Activated CD4-positive, alpha-beta memory T cell treated with anti-CD3 and anti-CD28 coated beads for 36 hours (primary cell): ENCODE data around the gene STXBP2. TPM values are rescaled to one million over a fixed set of nuclear protein-coding genes. Genes with fewer than 3 reads are reported as not detected.
"Not testable (repeated sequence)": the region's sequence is repeated elsewhere in the genome, so short reads cannot be mapped to it uniquely, and the experiment has no call there.

Source experiments
- CTCF ChIA-PET: fragments of 350-600 bp; sonication (Branson Sonifier 250); formaldehyde crosslinking; loops from one replicate; lab custom pipeline; 2021; ENCODE audit warnings: antibody characterized with exemption, inconsistent platforms; lab: Charles Lee
- POLR2A ChIA-PET: fragments of 350-600 bp; sonication (Branson Sonifier 250); formaldehyde crosslinking; loops from one replicate; lab custom pipeline; 2021; ENCODE audit warnings: antibody characterized with exemption; lab: Charles Lee
- DNase-seq: peaks from one replicate; pipeline ENCODE4 v3.0.0-alpha.2; 2020
- H3K27ac Mint-ChIP-seq: one replicate; pipeline ENCODE4 v1.8.0; 2021; ENCODE audit warnings: mixed read lengths
- H3K27me3 Mint-ChIP-seq: one replicate; pipeline ENCODE4 v1.8.0; 2021; ENCODE audit warnings: mixed read lengths
- H3K36me3 Mint-ChIP-seq: one replicate; pipeline ENCODE4 v1.8.0; 2021; ENCODE audit warnings: mixed read lengths
- H3K4me1 Mint-ChIP-seq: one replicate; pipeline ENCODE4 v1.8.0; 2021; ENCODE audit warnings: low read depth, mixed read lengths
- H3K4me3 Mint-ChIP-seq: one replicate; pipeline ENCODE4 v1.8.0; 2021; ENCODE audit warnings: mild to moderate bottlenecking, mixed read lengths
- H3K9me3 Mint-ChIP-seq: one replicate; pipeline ENCODE4 v1.8.0; 2021; ENCODE audit warnings: mixed read lengths
- intact Hi-C: fragments of 100-400 bp; cut with micrococcal nuclease; formaldehyde crosslinking; loops from one replicate; pipeline ENCODE4 v1.15.1; 2023
- total RNA-seq, 2 experiments: library from RNA; stranded (reverse); gene quantifications; one replicate each; pipeline ENCODE4 v1.2.3, GENCODE V29; 2021

The STXBP2 gene
- total RNA-seq, 2 experiments from 2014 or later, result 109 to 111 TPM

DNA sequence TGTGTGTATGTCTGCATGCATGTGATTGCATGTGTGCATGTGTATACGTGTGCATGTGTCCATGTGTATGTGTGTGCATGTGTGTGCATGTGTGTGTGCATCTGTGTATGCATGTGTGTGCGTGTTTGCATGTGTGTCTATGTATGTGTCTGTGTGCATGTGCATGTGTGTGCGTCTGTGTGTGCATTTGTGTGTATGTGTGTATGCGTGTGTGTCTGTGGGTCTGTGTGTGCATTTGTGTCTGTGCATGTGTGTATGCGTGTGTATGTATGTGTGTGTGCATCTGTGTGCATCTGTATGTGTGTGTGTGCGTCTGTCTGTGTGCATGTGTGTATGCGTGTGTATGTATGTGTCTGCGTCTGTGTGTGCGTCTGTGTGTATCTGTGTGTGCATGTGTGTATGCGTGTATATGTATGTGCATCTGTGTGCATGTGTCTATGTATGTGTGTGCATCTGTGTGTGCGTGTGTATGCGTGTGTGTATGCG, 3.0 kb downstream of the STXBP2 start:
- H3K4me3 Mint-ChIP-seq, result no peak overlapping the region
- ChIA-PET POLR2A (no interaction called here), CTCF (no interaction called here)
- H3K9me3 Mint-ChIP-seq, result peaks cover 4% of the 10 kb centered on the region
- H3K36me3 Mint-ChIP-seq, result peaks cover 12% of the 10 kb centered on the region
- no peaks in the 10 kb centered on the region for H3K27me3 Mint-ChIP-seq
- peaks cover 29% of the 10 kb centered on the region for H3K4me1 Mint-ChIP-seq
- intact Hi-C loops, result loop anchor here (5.0 kb wide), 2 partner anchors 42 to 282 kb away; partner anchors contain the start of genes SNAPC2 and TRAPPC5
- no peak overlapping the region for H3K27ac Mint-ChIP-seq
- DNase-seq, result no peak

DNA sequence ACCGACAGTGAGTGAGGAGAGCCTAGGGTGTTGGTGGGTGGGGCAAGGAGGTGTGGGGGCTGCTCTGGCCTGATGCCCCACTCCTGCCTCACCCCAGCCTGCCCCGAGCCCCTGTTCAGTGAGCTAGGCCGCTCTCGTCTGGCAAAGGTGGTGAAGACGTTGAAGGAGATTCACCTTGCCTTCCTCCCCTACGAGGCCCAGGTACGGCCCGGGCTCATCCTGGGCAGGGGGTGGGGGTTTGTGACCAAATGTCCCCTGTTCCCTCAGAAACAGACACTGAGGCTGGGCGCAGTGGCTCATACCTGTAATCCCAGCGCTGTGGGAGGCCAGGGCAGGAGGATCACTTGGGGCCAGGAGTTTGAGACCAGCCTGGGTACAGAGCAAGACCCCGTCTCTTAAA, 3.9 kb downstream of the STXBP2 start:
- H3K36me3 Mint-ChIP-seq, result peaks cover 12% of the 10 kb centered on the region
- H3K27me3 Mint-ChIP-seq, result no peaks in the 10 kb centered on the region
- H3K9me3 Mint-ChIP-seq, result peaks cover 4% of the 10 kb centered on the region
- no peak overlapping the region for H3K27ac Mint-ChIP-seq
- no peak overlapping the region for H3K4me3 Mint-ChIP-seq
- POLR2A ChIA-PET, result interaction anchor here (1.5 kb wide), 1 partner anchor 11 kb away, joined by 4 read pairs; the partner anchor contains the start of genes PET100 and XAB2
- peaks cover 29% of the 10 kb centered on the region for H3K4me1 Mint-ChIP-seq
- DNase-seq, result no peak
- intact Hi-C loops, result no loop called here
- CTCF ChIA-PET, result interaction anchor here (1.3 to 1.5 kb wide), 2 partner anchors 10 to 40 kb away, joined by 4 to 8 read pairs; partner anchors contain the start of gene TRAPPC5

DNA sequence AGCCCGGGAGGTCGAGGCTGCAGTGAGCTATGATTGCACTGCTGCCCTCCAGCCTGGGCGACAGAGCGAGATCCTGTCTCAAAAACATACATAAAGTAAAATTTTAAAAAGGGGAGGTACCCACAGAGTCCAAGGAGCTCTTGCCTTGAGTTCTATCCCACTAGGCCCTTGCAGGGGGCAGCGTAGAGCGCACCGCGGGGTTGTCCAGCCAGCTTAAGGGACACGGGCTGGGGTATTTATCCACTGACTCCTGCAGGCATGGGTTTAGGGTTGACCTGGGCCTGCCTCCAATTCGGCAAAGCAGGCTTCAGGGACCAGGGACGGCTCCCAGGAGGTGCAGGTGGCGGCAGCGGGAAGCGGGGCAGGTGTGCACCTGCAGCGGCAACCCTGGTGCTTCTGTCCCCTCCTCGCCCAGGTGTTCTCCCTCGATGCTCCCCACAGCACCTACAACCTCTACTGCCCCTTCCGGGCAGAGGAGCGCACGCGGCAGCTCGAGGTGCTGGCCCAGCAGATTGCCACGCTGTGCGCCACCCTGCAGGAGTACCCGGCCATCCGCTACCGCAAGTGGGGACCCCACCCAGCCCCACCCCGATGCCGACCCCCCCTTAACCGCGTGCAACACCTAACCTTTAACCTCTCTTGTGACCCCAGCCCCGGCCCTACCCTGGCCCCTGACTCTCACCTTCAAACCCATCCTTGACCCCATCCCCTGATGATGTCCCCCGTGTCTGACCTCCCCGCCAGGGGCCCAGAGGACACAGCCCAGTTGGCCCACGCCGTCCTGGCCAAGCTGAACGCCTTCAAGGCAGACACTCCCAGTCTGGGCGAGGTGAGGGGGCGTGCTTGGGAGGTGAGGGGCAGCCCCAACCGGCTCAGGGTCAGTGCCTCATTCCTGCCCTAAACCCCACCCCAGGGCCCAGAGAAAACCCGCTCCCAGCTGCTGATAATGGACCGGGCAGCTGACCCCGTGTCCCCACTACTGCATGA, 4.7 kb downstream of the STXBP2 start:
- H3K4me3 Mint-ChIP-seq, result no peak overlapping the region
- DNase-seq, result no peak
- CTCF ChIA-PET, result interaction anchor here (1.3 to 1.5 kb wide), 2 partner anchors 10 to 39 kb away, joined by 4 to 8 read pairs; partner anchors contain the start of gene TRAPPC5
- H3K36me3 Mint-ChIP-seq, result peaks cover 14% of the 10 kb centered on the region
- POLR2A ChIA-PET, result interaction anchor here (1.5 kb wide), 1 partner anchor 12 kb away, joined by 4 read pairs; the partner anchor contains the start of genes PET100 and XAB2
- peaks cover 4% of the 10 kb centered on the region for H3K9me3 Mint-ChIP-seq
- intact Hi-C loops, result no loop called here
- H3K4me1 Mint-ChIP-seq, result peaks cover 24% of the 10 kb centered on the region
- no peaks in the 10 kb centered on the region for H3K27me3 Mint-ChIP-seq
- no peak overlapping the region for H3K27ac Mint-ChIP-seq

DNA sequence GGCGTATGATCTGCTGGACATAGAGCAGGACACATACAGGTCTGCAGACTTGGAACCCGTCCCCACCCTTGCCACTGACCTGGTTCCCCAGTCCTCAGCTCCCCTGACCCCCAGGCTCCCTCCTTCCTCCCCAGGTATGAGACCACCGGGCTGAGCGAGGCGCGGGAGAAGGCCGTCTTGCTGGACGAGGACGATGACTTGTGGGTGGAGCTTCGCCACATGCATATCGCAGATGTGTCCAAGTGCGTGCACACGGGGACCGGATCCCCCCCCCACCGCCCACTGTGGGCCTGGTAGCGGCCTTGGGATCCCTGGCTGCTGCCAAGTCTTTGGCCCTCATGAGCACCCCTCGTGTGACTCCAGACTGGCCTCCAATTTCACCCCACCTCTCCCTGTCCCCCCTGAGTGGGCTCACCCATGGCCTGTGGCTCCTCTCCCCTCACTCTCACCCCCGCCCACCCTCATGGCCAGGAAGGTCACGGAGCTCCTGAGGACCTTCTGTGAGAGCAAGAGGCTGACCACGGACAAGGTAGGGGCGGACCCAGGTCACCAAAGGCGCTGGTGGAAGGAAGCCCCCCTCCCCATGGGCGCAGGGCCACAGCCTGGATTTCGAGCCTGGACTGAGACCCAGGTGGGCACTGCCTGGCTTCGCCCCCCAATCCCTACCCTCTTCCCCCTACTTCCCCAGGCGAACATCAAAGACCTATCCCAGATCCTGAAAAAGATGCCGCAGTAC, 5.6 kb downstream of the STXBP2 start:
- peaks cover 20% of the 10 kb centered on the region for H3K4me1 Mint-ChIP-seq
- H3K27me3 Mint-ChIP-seq, result no peaks in the 10 kb centered on the region
- ChIA-PET POLR2A (interaction anchor here (1.5 kb wide), 1 partner anchor 13 kb away, joined by 4 read pairs; the partner anchor contains the start of genes PET100 and XAB2), CTCF (interaction anchor here (1.3 kb wide), 1 partner anchor 9 kb away, joined by 4 read pairs; no protein-coding TSS in a partner anchor)
- intact Hi-C loops, result no loop called here
- H3K4me3 Mint-ChIP-seq, result no peak overlapping the region
- peaks cover 4% of the 10 kb centered on the region for H3K9me3 Mint-ChIP-seq
- no peak overlapping the region for H3K27ac Mint-ChIP-seq
- no peak for DNase-seq
- peaks cover 15% of the 10 kb centered on the region for H3K36me3 Mint-ChIP-seq

DNA sequence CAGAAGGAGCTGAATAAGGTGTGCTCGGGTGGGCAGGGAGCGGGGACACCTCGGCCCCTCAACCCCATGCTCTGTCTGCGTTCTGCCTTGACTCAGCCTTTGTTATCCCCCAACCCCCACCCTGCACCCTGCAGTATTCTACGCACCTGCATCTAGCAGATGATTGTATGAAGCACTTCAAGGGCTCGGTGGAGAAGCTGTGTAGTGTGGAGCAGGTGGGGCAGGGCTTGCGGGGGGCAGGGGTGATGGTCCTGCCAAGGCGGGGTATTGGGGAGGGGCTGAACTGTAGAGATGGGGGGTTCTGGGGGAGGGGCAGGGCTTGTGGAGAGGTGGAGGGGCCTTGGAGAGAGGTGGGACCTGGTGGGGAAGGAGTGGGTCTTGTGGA, 6.1 kb downstream of the STXBP2 start:
- Mint-ChIP-seq H3K36me3 (peaks cover 16% of the 10 kb centered on the region), H3K27me3 (no peaks in the 10 kb centered on the region), H3K27ac (no peak overlapping the region), H3K4me1 (peaks cover 17% of the 10 kb centered on the region), H3K4me3 (no peak overlapping the region), H3K9me3 (peaks cover 4% of the 10 kb centered on the region)
- intact Hi-C loops, result no loop called here
- no peak for DNase-seq
- CTCF ChIA-PET, result no interaction called here
- POLR2A ChIA-PET, result no interaction called here

DNA sequence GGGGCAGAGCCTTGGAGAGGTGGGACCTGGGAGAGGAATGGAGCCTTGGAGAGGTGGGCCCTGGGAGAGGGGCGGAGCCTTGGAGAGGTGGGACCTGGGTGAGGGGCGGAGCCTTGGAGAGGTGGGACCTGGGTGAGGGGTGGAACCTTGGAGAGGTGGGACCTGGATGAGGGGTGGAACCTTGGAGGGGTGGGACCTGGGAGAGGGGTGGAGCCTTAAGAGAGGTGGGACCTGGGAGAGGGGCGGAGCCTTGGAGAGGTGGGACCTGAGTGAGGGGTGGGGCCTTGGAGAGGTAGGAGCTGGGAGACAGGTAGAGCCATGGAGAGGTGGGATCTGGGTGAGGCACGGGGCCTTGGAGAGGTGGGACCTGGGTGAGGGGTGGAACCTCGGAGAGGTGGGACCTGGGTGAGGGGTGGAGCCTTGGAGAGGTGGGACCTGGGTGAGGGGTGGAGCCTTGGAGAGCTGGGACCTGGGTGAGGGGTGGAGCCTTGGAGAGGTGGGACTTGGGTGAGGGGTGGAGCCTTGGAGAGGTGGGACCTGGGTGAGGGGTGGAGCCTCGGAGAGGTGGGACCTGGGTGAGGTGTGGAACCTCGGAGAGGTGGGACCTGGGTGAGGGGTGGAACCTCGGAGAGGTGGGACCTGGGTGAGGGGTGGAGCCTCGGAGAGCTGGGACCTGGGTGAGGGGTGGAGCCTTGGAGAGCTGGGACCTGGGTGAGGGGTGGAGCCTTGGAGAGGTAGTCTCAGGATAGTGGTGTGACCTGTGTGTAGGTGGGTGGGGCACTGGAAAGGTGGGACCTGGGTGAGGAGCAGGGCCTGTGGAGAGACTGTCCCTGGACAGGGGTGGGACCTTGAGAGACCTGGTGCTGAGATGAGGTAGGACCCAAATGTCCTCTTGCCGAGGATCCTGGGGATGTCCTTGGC, 7.0 kb downstream of the STXBP2 start:
- H3K27me3 Mint-ChIP-seq, H3K27ac Mint-ChIP-seq, intact Hi-C loops, H3K9me3 Mint-ChIP-seq, H3K4me3 Mint-ChIP-seq, POLR2A ChIA-PET, CTCF ChIA-PET: not testable (repeated sequence)
- peaks cover 12% of the 10 kb centered on the region for H3K4me1 Mint-ChIP-seq
- peaks cover 16% of the 10 kb centered on the region for H3K36me3 Mint-ChIP-seq
- peak; percentile 49 for DNase-seq

DNA sequence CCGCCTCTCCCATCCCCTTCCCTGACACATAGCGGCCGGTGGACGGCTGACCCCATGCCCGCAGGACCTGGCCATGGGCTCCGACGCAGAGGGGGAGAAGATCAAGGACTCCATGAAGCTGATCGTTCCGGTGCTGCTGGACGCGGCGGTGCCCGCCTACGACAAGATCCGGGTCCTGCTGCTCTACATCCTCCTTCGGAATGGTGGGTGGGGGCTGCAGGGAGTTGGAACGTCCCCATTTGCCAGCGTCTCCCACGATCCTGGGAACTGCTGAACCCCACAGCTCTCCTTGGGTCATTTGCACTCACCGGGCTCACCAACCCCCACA, 7.6 kb downstream of the STXBP2 start:
- peaks cover 4% of the 10 kb centered on the region for H3K9me3 Mint-ChIP-seq
- peaks cover 16% of the 10 kb centered on the region for H3K36me3 Mint-ChIP-seq
- POLR2A ChIA-PET, result no interaction called here
- H3K27me3 Mint-ChIP-seq, result no peaks in the 10 kb centered on the region
- no peak overlapping the region for H3K4me3 Mint-ChIP-seq
- CTCF ChIA-PET, result interaction anchor here (1.0 kb wide), 1 partner anchor 36 kb away, joined by 4 read pairs; the partner anchor contains the start of gene TRAPPC5
- peaks cover 6% of the 10 kb centered on the region for H3K4me1 Mint-ChIP-seq
- intact Hi-C loops, result no loop called here
- DNase-seq, result no peak
- H3K27ac Mint-ChIP-seq, result no peak overlapping the region

DNA sequence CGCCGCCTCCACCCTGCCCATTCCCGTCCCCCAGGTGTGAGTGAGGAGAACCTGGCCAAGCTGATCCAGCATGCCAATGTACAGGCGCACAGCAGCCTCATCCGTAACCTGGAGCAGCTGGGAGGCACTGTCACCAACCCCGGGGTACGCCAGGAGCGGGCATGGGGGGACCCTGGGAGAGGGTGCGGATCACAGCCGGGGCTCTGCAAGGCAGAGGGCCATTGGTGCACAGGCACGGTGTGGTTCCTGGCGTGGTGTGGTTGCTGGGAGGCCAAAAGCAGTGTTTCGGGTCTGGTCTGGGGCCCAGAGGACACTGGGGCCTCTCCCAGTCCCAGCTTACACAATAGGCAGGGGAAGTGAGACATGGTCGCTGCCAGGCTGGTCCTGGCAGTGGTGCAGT, 8.3 kb downstream of the STXBP2 start:
- no peak for DNase-seq
- ChIA-PET POLR2A (no interaction called here), CTCF (interaction anchor here (1.0 kb wide), 1 partner anchor 36 kb away, joined by 4 read pairs; the partner anchor contains the start of gene TRAPPC5)
- H3K27me3 Mint-ChIP-seq, result no peaks in the 10 kb centered on the region
- no peak overlapping the region for H3K27ac Mint-ChIP-seq
- H3K36me3 Mint-ChIP-seq, result peaks cover 10% of the 10 kb centered on the region
- intact Hi-C loops, result no loop called here
- H3K4me3 Mint-ChIP-seq, result no peak overlapping the region
- H3K9me3 Mint-ChIP-seq, result peaks cover under 1% of the 10 kb centered on the region
- H3K4me1 Mint-ChIP-seq, result no peaks in the 10 kb centered on the region

DNA sequence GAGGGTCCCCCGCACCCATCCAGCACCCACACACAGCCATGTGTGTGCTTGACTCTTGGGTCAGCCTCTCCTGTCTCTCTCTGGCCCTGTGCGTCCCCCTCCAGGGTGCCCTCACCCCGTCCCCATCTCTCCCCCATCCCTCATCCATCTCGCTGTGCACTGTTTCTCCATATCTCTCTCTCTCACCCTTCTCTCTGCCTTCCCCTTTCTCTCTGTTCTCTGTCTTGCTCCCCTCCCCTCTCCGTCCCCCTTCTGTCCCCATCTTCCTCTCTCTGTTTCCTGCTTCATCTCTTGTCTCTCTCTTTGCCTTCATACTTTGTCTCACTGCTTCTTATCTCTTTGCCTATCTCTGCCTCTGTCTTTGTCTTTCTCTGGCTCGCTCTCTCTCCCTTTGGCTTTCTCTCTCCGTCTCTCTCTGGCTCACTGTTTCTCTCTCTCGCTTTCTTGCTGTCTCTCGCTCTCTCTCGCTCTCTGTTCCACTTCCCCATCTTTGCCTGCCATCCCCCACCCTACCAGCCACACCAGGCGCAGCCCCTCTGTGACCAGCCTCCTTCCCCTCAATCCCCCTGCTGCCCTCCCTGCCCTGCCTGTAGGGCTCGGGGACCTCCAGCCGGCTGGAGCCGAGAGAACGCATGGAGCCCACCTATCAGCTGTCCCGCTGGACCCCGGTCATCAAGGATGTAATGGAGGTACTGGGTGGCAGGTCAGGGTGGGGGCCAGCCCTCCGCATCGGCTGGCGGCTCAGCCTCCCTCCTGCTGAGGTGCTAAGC, 8.9 kb downstream of the STXBP2 start:
- Mint-ChIP-seq H3K4me3 (no peak overlapping the region), H3K36me3 (peaks cover 10% of the 10 kb centered on the region), H3K27me3 (no peaks in the 10 kb centered on the region), H3K9me3 (no peaks in the 10 kb centered on the region), H3K27ac (no peak overlapping the region), H3K4me1 (no peaks in the 10 kb centered on the region)
- ChIA-PET POLR2A (no interaction called here), CTCF (no interaction called here)
- intact Hi-C loops, result no loop called here
- no peak for DNase-seq

DNA sequence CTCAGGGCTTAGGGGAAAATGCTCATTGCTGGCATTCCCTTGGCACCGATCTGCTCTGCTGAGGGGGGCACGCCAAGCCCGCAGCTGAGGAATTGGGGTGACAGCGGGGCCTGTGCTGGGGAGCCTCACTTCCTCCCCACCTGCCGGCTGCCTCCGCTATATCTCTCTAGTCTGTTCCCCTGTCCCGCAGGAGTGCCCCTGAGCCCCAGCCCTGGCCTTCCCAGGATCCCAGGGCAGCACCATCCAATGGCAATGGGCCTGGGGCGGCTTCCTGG, 9.5 kb downstream of the STXBP2 start:
- no peaks in the 10 kb centered on the region for H3K4me1 Mint-ChIP-seq
- peaks cover 10% of the 10 kb centered on the region for H3K36me3 Mint-ChIP-seq
- H3K9me3 Mint-ChIP-seq, result no peaks in the 10 kb centered on the region
- POLR2A ChIA-PET, result no interaction called here
- no peak overlapping the region for H3K27ac Mint-ChIP-seq
- no peak overlapping the region for H3K4me3 Mint-ChIP-seq
- CTCF ChIA-PET, result no interaction called here
- no peaks in the 10 kb centered on the region for H3K27me3 Mint-ChIP-seq
- intact Hi-C loops, result no loop called here
- no peak for DNase-seq

DNA sequence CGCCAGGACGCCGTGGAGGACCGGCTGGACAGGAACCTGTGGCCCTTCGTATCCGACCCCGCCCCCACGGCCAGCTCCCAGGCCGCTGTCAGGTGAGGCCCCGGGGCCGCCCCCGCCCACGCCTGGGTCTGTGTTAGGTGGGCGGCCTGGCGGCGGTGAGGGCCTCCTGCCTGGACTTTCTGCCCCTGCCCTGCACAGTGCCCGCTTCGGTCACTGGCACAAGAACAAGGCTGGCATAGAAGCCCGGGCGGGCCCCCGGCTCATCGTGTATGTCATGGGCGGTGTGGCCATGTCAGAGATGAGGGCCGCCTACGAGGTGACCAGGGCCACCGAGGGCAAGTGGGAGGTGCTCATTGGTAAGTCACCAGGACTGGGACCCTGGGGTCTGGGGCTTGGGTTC, 10.2 kb downstream of the STXBP2 start:
- intact Hi-C loops, result no loop called here
- CTCF ChIA-PET, result no interaction called here
- Mint-ChIP-seq H3K4me3 (no peak overlapping the region), H3K27me3 (no peaks in the 10 kb centered on the region), H3K27ac (no peak overlapping the region), H3K36me3 (peaks cover 10% of the 10 kb centered on the region), H3K9me3 (no peaks in the 10 kb centered on the region), H3K4me1 (peaks cover 3% of the 10 kb centered on the region)
- POLR2A ChIA-PET, result no interaction called here
- no peak for DNase-seq
